IPS-20b (cell line): ENCODE data around the gene CRTC1.

ENCODE experiments used
- H3K27ac ChIP-seq: one replicate; pipeline ENCODE4 v1.5.1; 2013; ENCODE audit warnings: low read length
- H3K27me3 ChIP-seq: 2 replicates; pipeline ENCODE4 v1.6.1; 2013; ENCODE audit warnings: mild to moderate bottlenecking, low read length, inconsistent platforms; ENCODE audit not compliant: insufficient read depth
- H3K36me3 ChIP-seq: 2 replicates; pipeline ENCODE4 v1.6.1; 2013; ENCODE audit warnings: low read depth, mild to moderate bottlenecking, inconsistent platforms, low read length, moderate library complexity; ENCODE audit not compliant: insufficient read depth
- H3K4me1 ChIP-seq: 2 replicates; pipeline ENCODE4 v1.6.1; 2013; ENCODE audit warnings: mild to moderate bottlenecking, control low read depth, inconsistent platforms, low read length, moderate library complexity; ENCODE audit not compliant: insufficient read depth
- H3K4me3 ChIP-seq: 2 replicates; pipeline ENCODE4 v1.5.1; 2013; ENCODE audit warnings: mild to moderate bottlenecking, low read length, inconsistent platforms
- H3K9ac ChIP-seq: 2 replicates; pipeline ENCODE4 v1.6.1; 2013; ENCODE audit warnings: low read depth, mild to moderate bottlenecking, inconsistent platforms, low read length, moderate library complexity
- H3K9me3 ChIP-seq: 2 replicates; pipeline ENCODE4 v1.6.1; 2013; ENCODE audit warnings: mild to moderate bottlenecking, low read depth, low read length, inconsistent platforms; ENCODE audit not compliant: insufficient read depth

The CRTC1 gene

DNA sequence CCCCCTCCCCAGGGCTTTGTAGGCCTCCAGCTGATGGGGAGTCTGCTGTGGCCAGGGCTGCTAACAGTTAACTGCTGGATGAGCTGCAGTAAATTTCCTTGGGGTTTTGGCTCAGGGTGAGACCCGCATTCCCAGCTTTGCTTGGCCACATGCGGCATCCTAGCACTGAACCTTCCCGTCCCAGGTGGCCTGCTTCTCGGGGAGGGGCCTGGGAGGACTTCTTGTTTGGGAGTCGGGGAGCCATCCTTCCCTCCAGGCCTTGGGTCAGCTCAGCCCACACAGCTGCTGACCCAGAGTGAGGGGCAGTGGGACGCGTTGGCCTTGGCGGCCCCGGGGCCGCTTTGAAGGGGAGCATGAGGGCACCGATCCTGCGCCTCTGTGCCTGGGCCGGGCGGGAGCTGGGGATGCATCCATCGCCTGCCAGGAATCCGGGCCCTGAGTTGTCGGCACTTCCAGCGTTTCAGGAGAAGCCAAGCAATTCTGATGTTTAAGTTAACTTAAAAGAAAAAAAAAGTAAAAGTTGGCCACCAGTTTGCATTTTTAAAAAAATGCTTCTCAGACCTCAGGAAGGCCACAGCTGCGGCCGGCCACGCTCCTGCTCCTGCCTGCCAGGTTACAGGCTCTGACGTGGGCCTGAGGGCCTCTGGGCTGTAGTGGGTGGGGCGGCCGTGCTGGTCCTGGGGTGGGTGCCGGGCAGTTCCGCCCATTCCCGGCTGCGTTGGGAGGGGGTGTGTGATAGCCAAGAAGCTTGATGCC lies 27.7 kb downstream of the CRTC1 start:
- Histone ChIP-seq H3K36me3 (no peaks in the 10 kb centered on the region), H3K9me3 (no peaks in the 10 kb centered on the region), H3K27ac (no peak overlapping the region), H3K4me3 (no peak overlapping the region), H3K4me1 (no peaks in the 10 kb centered on the region), H3K27me3 (no peaks in the 10 kb centered on the region), H3K9ac (no peak overlapping the region)

DNA sequence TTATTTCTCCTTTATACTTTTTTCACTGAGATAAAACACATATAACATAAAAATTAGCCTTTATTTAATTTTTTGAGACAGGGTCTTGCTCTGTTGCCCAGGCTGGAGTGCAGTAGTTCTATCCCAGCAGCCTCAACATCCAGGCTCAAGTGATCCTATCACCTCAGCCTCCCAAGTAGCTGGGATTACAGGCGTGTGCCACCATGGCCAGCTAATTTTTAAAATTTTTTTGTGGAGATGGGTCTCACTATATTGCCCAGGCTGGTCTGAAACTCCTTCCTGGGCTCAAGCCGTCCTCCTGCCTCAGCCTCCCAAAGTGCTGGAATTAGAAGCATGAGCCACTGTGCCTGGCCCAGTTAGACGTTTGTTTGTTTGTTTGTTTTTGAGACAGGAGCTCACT lies 28.4 kb downstream of the CRTC1 start:
- no peak overlapping the region for H3K9ac ChIP-seq
- H3K27ac ChIP-seq = no peak overlapping the region
- H3K9me3 ChIP-seq = no peaks in the 10 kb centered on the region
- H3K4me3 ChIP-seq = no peak overlapping the region
- no peaks in the 10 kb centered on the region for H3K27me3 ChIP-seq
- no peaks in the 10 kb centered on the region for H3K36me3 ChIP-seq
- no peaks in the 10 kb centered on the region for H3K4me1 ChIP-seq

DNA sequence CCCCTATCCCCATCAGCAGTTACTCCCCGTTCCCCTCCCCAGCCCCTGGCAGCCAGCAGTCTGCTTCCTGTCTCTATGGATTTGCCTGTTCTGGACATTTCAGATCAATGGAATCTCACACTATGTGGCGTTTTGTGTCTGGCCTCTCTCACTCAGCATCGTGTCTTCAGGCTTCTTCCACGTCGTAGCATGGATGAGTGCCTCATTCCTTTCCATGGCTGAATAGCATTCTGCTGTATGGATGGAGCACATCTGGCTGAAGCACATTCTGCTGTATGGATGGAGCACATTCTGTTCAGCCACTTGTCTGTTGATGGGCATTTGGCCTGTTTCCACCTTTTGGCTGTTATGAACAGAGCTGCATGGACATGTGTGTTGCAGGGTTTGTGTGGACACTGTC lies 29.5 kb downstream of the CRTC1 start:
- Histone ChIP-seq H3K4me3 (no peak overlapping the region), H3K4me1 (no peaks in the 10 kb centered on the region), H3K27ac (no peak overlapping the region), H3K36me3 (no peaks in the 10 kb centered on the region), H3K9me3 (no peaks in the 10 kb centered on the region), H3K27me3 (no peaks in the 10 kb centered on the region), H3K9ac (no peak overlapping the region)

GRCh38 chr19:18713550-18714117 lies 30.2 kb downstream of the CRTC1 start:
- no peak overlapping the region for H3K27ac ChIP-seq
- no peaks in the 10 kb centered on the region for H3K36me3 ChIP-seq
- H3K9me3 ChIP-seq = no peaks in the 10 kb centered on the region
- H3K9ac ChIP-seq = no peak overlapping the region
- no peak overlapping the region for H3K4me3 ChIP-seq
- no peaks in the 10 kb centered on the region for H3K27me3 ChIP-seq
- no peaks in the 10 kb centered on the region for H3K4me1 ChIP-seq

DNA sequence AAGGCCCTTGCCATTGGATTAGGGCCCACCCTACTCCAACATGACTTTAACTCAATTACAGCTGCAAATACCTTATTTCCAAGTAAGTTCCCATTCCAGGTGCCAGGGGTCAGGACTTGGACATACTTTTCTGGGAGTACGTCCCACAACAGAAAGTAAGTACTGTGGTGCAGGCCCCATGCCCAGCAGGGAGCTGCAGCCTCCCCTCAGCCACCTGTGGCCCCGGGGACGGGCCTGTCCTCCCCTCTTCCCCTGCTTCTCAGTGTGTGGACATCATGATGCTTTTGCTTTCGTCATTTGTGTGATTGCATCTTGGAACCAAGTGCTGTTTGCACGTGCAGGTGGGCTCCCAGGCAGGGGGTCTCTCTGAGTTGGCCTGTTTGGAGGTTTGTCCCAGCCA lies 31.9 kb downstream of the CRTC1 start:
- H3K9ac ChIP-seq = no peak overlapping the region
- no peaks in the 10 kb centered on the region for H3K27me3 ChIP-seq
- H3K36me3 ChIP-seq = no peaks in the 10 kb centered on the region
- no peaks in the 10 kb centered on the region for H3K4me1 ChIP-seq
- no peaks in the 10 kb centered on the region for H3K9me3 ChIP-seq
- no peak overlapping the region for H3K4me3 ChIP-seq
- H3K27ac ChIP-seq = no peak overlapping the region

- Histone ChIP-seq H3K4me3 (no peak overlapping the region), H3K4me1 (no peaks in the 10 kb centered on the region), H3K27me3 (no peaks in the 10 kb centered on the region), H3K36me3 (no peaks in the 10 kb centered on the region), H3K9ac (no peak overlapping the region), H3K27ac (no peak overlapping the region), H3K9me3 (no peaks in the 10 kb centered on the region)
These were observed 33.4 kb downstream of the CRTC1 start for GRCh38 chr19:18716857-18717256.

DNA sequence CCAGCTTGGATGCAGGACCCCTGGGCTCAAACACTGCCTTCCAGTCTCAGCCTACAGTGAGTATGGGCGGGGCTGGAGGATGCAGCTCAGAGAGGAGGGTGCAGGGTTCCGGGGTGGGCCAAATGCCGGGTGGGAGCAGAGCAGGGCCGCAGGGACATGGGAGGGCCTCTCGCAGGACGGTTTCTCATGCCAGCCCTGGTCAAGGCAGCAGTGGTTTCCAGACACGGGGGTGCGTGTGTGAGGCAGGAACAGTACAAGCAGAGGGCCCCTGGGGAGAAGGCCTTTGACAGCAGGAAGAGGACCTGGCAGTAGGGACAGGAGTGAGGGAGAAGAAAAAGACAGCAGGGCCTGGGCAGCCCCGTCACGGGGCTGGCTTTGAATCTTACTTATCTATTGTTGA lies 34.1 kb downstream of the CRTC1 start:
- H3K9ac ChIP-seq = no peak overlapping the region

GRCh38 chr19:18718015-18718526 lies 34.6 kb downstream of the CRTC1 start:
- Histone ChIP-seq H3K9ac (no peak overlapping the region), H3K4me1 (no peaks in the 10 kb centered on the region), H3K36me3 (no peaks in the 10 kb centered on the region), H3K9me3 (no peaks in the 10 kb centered on the region), H3K4me3 (no peak overlapping the region), H3K27ac (no peak overlapping the region), H3K27me3 (no peaks in the 10 kb centered on the region)

More for the DNA sequence above, 34.1 kb downstream of the CRTC1 start:
- H3K9me3 ChIP-seq = no peaks in the 10 kb centered on the region
- no peaks in the 10 kb centered on the region for H3K36me3 ChIP-seq
- H3K27ac ChIP-seq = no peak overlapping the region
- H3K4me1 ChIP-seq = no peaks in the 10 kb centered on the region
- no peak overlapping the region for H3K4me3 ChIP-seq
- H3K27me3 ChIP-seq = no peaks in the 10 kb centered on the region

DNA sequence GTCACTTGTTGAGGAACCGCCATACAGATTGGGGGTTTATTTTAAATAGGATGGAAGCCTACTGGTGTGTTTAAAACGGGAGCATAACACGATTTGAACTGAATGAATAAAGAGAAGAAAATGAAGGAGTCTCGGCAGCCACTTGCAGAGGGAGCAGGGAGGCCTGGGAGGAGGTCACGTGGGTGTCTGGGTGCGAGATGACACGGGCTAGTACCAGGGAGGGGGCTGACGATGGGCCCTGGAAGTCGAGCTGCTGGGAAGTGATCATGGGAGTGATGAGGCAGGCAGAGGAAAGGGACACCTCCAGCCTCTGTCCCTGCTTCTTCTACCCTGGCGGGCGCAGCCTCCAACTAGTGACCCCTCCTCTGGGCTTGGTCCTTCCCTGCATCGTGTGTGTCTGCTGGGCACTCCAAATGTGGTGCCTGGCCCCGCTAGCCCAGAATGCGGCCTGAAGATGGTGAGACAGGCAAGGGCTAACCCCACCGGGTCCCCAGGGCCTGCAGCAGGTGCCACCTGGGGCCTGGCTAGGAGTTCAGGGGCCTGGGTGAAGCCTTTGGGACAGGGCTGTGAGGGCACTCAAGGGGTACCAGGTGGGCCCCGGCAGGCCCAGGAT lies 35.5 kb downstream of the CRTC1 start:
- no peak overlapping the region for H3K4me3 ChIP-seq
- H3K9ac ChIP-seq = no peak overlapping the region
- H3K4me1 ChIP-seq = no peaks in the 10 kb centered on the region
- no peaks in the 10 kb centered on the region for H3K27me3 ChIP-seq
- H3K36me3 ChIP-seq = no peaks in the 10 kb centered on the region
- no peak overlapping the region for H3K27ac ChIP-seq
- H3K9me3 ChIP-seq = no peaks in the 10 kb centered on the region

- Histone ChIP-seq H3K27ac (no peak overlapping the region), H3K9ac (no peak overlapping the region), H3K4me1 (no peaks in the 10 kb centered on the region), H3K4me3 (no peak overlapping the region), H3K9me3 (no peaks in the 10 kb centered on the region), H3K36me3 (no peaks in the 10 kb centered on the region), H3K27me3 (no peaks in the 10 kb centered on the region)
These were observed 36.1 kb downstream of the CRTC1 start for GRCh38 chr19:18719541-18719940.

DNA sequence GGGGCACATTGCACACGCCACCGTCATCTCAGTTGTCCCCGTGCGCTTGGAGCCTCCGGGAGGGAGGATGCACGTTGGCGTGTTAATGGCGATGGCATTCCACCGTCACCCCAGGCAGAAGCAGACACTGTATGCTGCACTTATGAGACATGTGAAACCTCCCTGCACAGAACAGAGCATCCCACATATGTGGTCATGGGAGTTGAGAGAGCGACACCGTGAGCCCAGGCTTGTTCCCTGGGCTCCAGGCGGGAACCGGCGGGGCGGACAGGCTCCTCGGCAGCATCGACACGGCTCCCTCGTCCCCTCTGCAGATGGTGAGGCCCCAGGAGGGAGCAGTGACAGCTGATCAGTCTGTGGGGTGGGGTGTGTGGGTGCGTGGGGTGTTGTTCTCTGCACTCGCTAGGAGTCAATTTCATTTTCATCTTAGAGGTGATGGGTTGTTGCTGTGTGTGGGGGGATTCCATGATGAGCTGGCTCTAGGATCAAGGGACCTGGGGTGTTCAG lies 40.4 kb downstream of the CRTC1 start:
- Histone ChIP-seq H3K4me1 (no peaks in the 10 kb centered on the region), H3K9me3 (no peaks in the 10 kb centered on the region), H3K9ac (no peak overlapping the region), H3K27ac (no peak overlapping the region), H3K36me3 (no peaks in the 10 kb centered on the region), H3K4me3 (no peak overlapping the region), H3K27me3 (no peaks in the 10 kb centered on the region)
